GM23248 (cell line): ENCODE results near the gene HOOK1.

ENCODE experiments used
- EZH2 ChIP-seq: fragments of 200-600 bp; sonication (generic); IDR thresholded peaks from 2 replicates; pipeline ENCODE4 v1.6.1; 2018; ENCODE audit warnings: antibody characterized with exemption, mild to moderate bottlenecking; ENCODE audit not compliant: insufficient read depth, poor library complexity, severe bottlenecking
- EZH2phosphoT487 ChIP-seq: fragments of 200-600 bp; sonication (generic); IDR thresholded peaks from 2 replicates; pipeline ENCODE4 v1.6.1; 2018; ENCODE audit warnings: antibody characterized with exemption, moderate library complexity, mild to moderate bottlenecking, low read depth; ENCODE audit not compliant: insufficient read depth

GRCh38 chr1:59815892-59816291 is 1.1 kb downstream of the HOOK1 start:
- no peak for TF ChIP-seq EZH2phosphoT487
- TF ChIP-seq EZH2 = no peak
